Mesendoderm (in vitro differentiated cells): ENCODE results near the gene RBM26.

Source experiments
- DNase-seq: peaks from one replicate; pipeline ENCODE4 v3.0.0; 2013
- H2AK5ac ChIP-seq: 2 replicates; pipeline ENCODE4 v1.6.1; 2013; ENCODE audit warnings: low read length, inconsistent platforms
- H2BK120ac ChIP-seq: 2 replicates; pipeline ENCODE4 v1.6.1; 2013; ENCODE audit warnings: low read depth, mild to moderate bottlenecking, low read length, moderate library complexity, mixed read lengths
- H2BK15ac ChIP-seq: replicated peaks from 2 replicates; pipeline ENCODE4 v1.6.1; 2013; ENCODE audit warnings: low read depth, mild to moderate bottlenecking, moderate library complexity
- H2BK5ac ChIP-seq: 2 replicates; pipeline ENCODE4 v1.6.1; 2013; ENCODE audit warnings: low read length, inconsistent platforms
- H3K18ac ChIP-seq: 2 replicates; pipeline ENCODE4 v1.6.1; 2013; ENCODE audit warnings: mild to moderate bottlenecking, low read length, mixed read lengths
- H3K23ac ChIP-seq: one replicate; pipeline ENCODE4 v1.6.1; 2013; ENCODE audit warnings: low read length
- H3K27ac ChIP-seq: 2 replicates; pipeline ENCODE4 v1.5.1; 2013; ENCODE audit warnings: low read depth, mild to moderate bottlenecking, inconsistent platforms, low read length, moderate library complexity
- H3K27me3 ChIP-seq: 2 replicates; pipeline ENCODE4 v1.6.1; 2013; ENCODE audit warnings: low read length, control low read depth, mild to moderate bottlenecking, inconsistent platforms; ENCODE audit not compliant: insufficient read depth, poor library complexity
- H3K36me3 ChIP-seq: 2 replicates; pipeline ENCODE4 v1.6.1; 2013; ENCODE audit warnings: low read length, inconsistent platforms; ENCODE audit not compliant: control insufficient read depth, insufficient read depth
- H3K4ac ChIP-seq: one replicate; pipeline ENCODE4 v1.6.1; 2013; ENCODE audit warnings: low read depth, mild to moderate bottlenecking, low read length, moderate library complexity
- H3K4me1 ChIP-seq: 2 replicates; pipeline ENCODE4 v1.6.1; 2013; ENCODE audit warnings: low read depth, low read length, inconsistent platforms; ENCODE audit not compliant: control insufficient read depth
- H3K4me2 ChIP-seq: 2 replicates; pipeline ENCODE4 v1.6.1; 2013; ENCODE audit warnings: low read length
- H3K4me3 ChIP-seq: 2 replicates; pipeline ENCODE4 v1.5.1; 2013; ENCODE audit warnings: mild to moderate bottlenecking, low read length
- H3K56ac ChIP-seq: one replicate; pipeline ENCODE4 v1.6.1; 2013; ENCODE audit warnings: low read length
- H3K79me1 ChIP-seq: 2 replicates; pipeline ENCODE4 v1.6.1; 2013; ENCODE audit warnings: low read length, inconsistent platforms
- H3K79me2 ChIP-seq: 2 replicates; pipeline ENCODE4 v1.6.1; 2013; ENCODE audit warnings: mild to moderate bottlenecking, low read length; ENCODE audit not compliant: control insufficient read depth, insufficient read depth
- H3K9ac ChIP-seq: 2 replicates; pipeline ENCODE4 v1.6.1; 2013; ENCODE audit warnings: low read length, inconsistent platforms
- H4K5ac ChIP-seq: one replicate; pipeline ENCODE4 v1.6.1; 2013; ENCODE audit warnings: low read length
- H4K8ac ChIP-seq: one replicate; pipeline ENCODE4 v1.6.1; 2013; ENCODE audit warnings: low read depth, mild to moderate bottlenecking, control low read depth, low read length, moderate library complexity
- WGBS: extraction: QIAGEN DNeasy Blood & Tissue Kit; methylation state at CpG from one replicate; pipeline ENCODE4 v1.1.7; 2013; ENCODE audit warnings: low lambda C conversion rate, missing lambda C conversion rate; ENCODE audit not compliant: insufficient coverage; ENCODE audit errors: extremely low coverage; 5-methylcytosine and 5-hydroxymethylcytosine counted together

The RBM26 gene

GRCh38 chr13:79392882-79393563 lies 13.0 kb downstream of the RBM26 start:
- H3K56ac ChIP-seq: no peak overlapping the region
- no peaks in the 10 kb centered on the region for H3K36me3 ChIP-seq

GRCh38 chr13:79389026-79389425 lies 17.0 kb downstream of the RBM26 start:
- H3K4me3 ChIP-seq: no peak overlapping the region
- H4K5ac ChIP-seq: no peak overlapping the region
- H2BK5ac ChIP-seq: no peak overlapping the region
- no peak overlapping the region for H3K4me2 ChIP-seq
- H3K27me3 ChIP-seq: no peaks in the 10 kb centered on the region
- no peak overlapping the region for H4K8ac ChIP-seq
- H3K27ac ChIP-seq: no peak overlapping the region
- H3K18ac ChIP-seq: no peak overlapping the region
- H3K4me1 ChIP-seq: peaks cover 5% of the 10 kb centered on the region
- H3K56ac ChIP-seq: no peak overlapping the region
- DNase-seq: no peak
- H3K23ac ChIP-seq: no peak overlapping the region
- H2BK15ac ChIP-seq: no peak overlapping the region
- WGBS: no CpG with 5 or more reads among the region's 1 CpG
- H2AK5ac ChIP-seq: no peak overlapping the region
- H3K79me2 ChIP-seq: peaks cover 51% of the 10 kb centered on the region
- no peak overlapping the region for H2BK120ac ChIP-seq
- H3K79me1 ChIP-seq: peaks cover 10% of the 10 kb centered on the region
- H3K36me3 ChIP-seq: no peaks in the 10 kb centered on the region
- no peak overlapping the region for H3K9ac ChIP-seq
- no peak overlapping the region for H3K4ac ChIP-seq

More at GRCh38 chr13:79392882-79393563, 13.0 kb downstream of the RBM26 start:
- Histone ChIP-seq H3K27me3 (no peaks in the 10 kb centered on the region), H3K4me3 (no peak overlapping the region), H2BK15ac (no peak overlapping the region), H4K5ac (no peak overlapping the region), H3K79me2 (peaks cover 56% of the 10 kb centered on the region), H4K8ac (no peak overlapping the region), H3K23ac (no peak overlapping the region), H3K9ac (no peak overlapping the region), H3K4me1 (peaks cover 3% of the 10 kb centered on the region), H2BK120ac (no peak overlapping the region), H3K4ac (no peak overlapping the region), H3K18ac (no peak overlapping the region), H3K79me1 (peaks cover 11% of the 10 kb centered on the region), H3K4me2 (no peak overlapping the region), H2AK5ac (no peak overlapping the region), H2BK5ac (no peak overlapping the region), H3K27ac (no peak overlapping the region)
- DNase-seq: no peak
- no CpG with 5 or more reads among the region's 6 CpGs for WGBS

GRCh38 chr13:79387853-79388252 lies 18.2 kb downstream of the RBM26 start:
- no peaks in the 10 kb centered on the region for H3K36me3 ChIP-seq
- H2BK5ac ChIP-seq: no peak overlapping the region
- no CpG with 5 or more reads among the region's 4 CpGs for WGBS
- no peak overlapping the region for H3K18ac ChIP-seq
- no peak overlapping the region for H2AK5ac ChIP-seq
- H3K4me2 ChIP-seq: no peak overlapping the region
- H3K4me3 ChIP-seq: no peak overlapping the region
- H2BK15ac ChIP-seq: no peak overlapping the region
- H3K27me3 ChIP-seq: no peaks in the 10 kb centered on the region
- H3K27ac ChIP-seq: no peak overlapping the region
- peaks cover 5% of the 10 kb centered on the region for H3K4me1 ChIP-seq
- H3K23ac ChIP-seq: no peak overlapping the region
- no peak overlapping the region for H4K8ac ChIP-seq
- no peak overlapping the region for H3K4ac ChIP-seq
- no peak overlapping the region for H4K5ac ChIP-seq
- H2BK120ac ChIP-seq: no peak overlapping the region
- H3K79me2 ChIP-seq: peaks cover 47% of the 10 kb centered on the region
- H3K56ac ChIP-seq: no peak overlapping the region
- no peak overlapping the region for H3K9ac ChIP-seq
- peaks cover 3% of the 10 kb centered on the region for H3K79me1 ChIP-seq
- DNase-seq: peak; percentile 60

GRCh38 chr13:79386125-79386826 lies 19.8 kb downstream of the RBM26 start:
- no peak overlapping the region for H2BK120ac ChIP-seq
- H3K79me1 ChIP-seq: peaks cover 5% of the 10 kb centered on the region
- H3K23ac ChIP-seq: no peak overlapping the region
- no peak overlapping the region for H3K9ac ChIP-seq
- H3K4me2 ChIP-seq: no peak overlapping the region
- no peak overlapping the region for H3K4ac ChIP-seq
- H3K36me3 ChIP-seq: no peaks in the 10 kb centered on the region
- no peak overlapping the region for H3K4me3 ChIP-seq
- no peaks in the 10 kb centered on the region for H3K27me3 ChIP-seq
- no peak overlapping the region for H2BK5ac ChIP-seq
- no peak overlapping the region for H4K8ac ChIP-seq
- H3K18ac ChIP-seq: no peak overlapping the region
- no peak for DNase-seq
- no CpG with 5 or more reads among the region's 1 CpG for WGBS
- no peak overlapping the region for H2AK5ac ChIP-seq
- no peak overlapping the region for H4K5ac ChIP-seq
- H3K4me1 ChIP-seq: peaks cover 5% of the 10 kb centered on the region
- no peak overlapping the region for H3K56ac ChIP-seq
- no peak overlapping the region for H2BK15ac ChIP-seq
- H3K27ac ChIP-seq: no peak overlapping the region
- H3K79me2 ChIP-seq: peaks cover 50% of the 10 kb centered on the region

- Histone ChIP-seq H4K8ac (no peak overlapping the region), H3K4ac (no peak overlapping the region), H3K9ac (no peak overlapping the region), H3K4me3 (no peak overlapping the region), H3K23ac (no peak overlapping the region), H3K27ac (no peak overlapping the region), H3K36me3 (no peaks in the 10 kb centered on the region), H2BK5ac (no peak overlapping the region), H3K79me1 (peaks cover 4% of the 10 kb centered on the region), H2AK5ac (no peak overlapping the region), H3K4me1 (peaks cover 5% of the 10 kb centered on the region), H3K18ac (no peak overlapping the region), H4K5ac (no peak overlapping the region), H3K79me2 (peaks cover 50% of the 10 kb centered on the region), H2BK120ac (no peak overlapping the region), H3K27me3 (no peaks in the 10 kb centered on the region), H3K4me2 (no peak overlapping the region), H3K56ac (no peak overlapping the region), H2BK15ac (no peak overlapping the region)
- no CpG with 5 or more reads among the region's 1 CpG for WGBS
- no peak for DNase-seq
These were observed 20.4 kb downstream of the RBM26 start for GRCh38 chr13:79385694-79386093.
